ENCODE measurements around the gene KRTAP3-2. TPM values are rescaled to one million over a fixed set of nuclear protein-coding genes. Genes with fewer than 3 reads are reported as not detected.

The KRTAP3-2 gene
- total RNA-seq, 1 experiment from 2014 or later: not detected

DNA sequence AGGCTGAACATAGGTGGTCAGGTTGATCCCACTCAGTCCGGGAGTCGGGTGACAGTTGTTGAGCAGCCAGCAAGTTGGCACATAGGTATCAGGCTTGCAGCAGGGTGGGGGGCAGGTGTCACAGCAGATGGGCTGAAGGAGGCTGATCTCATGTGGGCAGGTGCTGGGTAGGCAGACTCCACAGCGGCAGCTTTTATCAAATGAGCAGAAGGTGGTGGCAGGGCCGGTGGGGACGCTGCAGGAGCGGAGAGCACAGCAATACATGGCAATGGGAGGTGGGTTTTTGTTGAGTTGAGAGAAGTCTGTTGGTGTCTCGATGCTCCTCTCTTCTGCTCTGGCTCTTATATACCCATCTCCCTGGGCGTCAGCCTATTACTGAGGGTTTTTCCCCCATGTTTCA lies 9.1 kb upstream of the KRTAP3-2 start, which contains the start of gene KRTAP3-1:
KRTAP3-1 (minus strand) TSS at position 318 of the 400 bp plus-strand sequence; CDS start at position 264, 54 bp downstream.
- no peaks in the 10 kb centered on the region for H3K27me3 Mint-ChIP-seq (ENCODE audit: insufficient read depth, unreplicated experiment)
- H3K36me3 Mint-ChIP-seq (ENCODE audit: insufficient read depth, unreplicated experiment): no peaks in the 10 kb centered on the region
- no peak within 1 kb of the TSS for H3K27ac Mint-ChIP-seq (ENCODE audit: low read depth, unreplicated experiment)
- no peaks in the 10 kb centered on the region for H3K9me3 Mint-ChIP-seq (ENCODE audit: unreplicated experiment)
- TF ChIP-seq, protein P1, sequence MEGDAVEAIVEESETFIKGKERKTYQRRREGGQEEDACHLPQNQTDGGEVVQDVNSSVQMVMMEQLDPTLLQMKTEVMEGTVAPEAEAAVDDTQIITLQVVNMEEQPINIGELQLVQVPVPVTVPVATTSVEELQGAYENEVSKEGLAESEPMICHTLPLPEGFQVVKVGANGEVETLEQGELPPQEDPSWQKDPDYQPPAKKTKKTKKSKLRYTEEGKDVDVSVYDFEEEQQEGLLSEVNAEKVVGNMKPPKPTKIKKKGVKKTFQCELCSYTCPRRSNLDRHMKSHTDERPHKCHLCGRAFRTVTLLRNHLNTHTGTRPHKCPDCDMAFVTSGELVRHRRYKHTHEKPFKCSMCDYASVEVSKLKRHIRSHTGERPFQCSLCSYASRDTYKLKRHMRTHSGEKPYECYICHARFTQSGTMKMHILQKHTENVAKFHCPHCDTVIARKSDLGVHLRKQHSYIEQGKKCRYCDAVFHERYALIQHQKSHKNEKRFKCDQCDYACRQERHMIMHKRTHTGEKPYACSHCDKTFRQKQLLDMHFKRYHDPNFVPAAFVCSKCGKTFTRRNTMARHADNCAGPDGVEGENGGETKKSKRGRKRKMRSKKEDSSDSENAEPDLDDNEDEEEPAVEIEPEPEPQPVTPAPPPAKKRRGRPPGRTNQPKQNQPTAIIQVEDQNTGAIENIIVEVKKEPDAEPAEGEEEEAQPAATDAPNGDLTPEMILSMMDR (IDR thresholded peaks at IDR 0.05; ENCODE audit: unreplicated experiment): no peak
- no peak for DNase-seq (ENCODE audit: unreplicated experiment)
- ChIA-PET POLR2A (interaction anchor here (0.6 kb wide), 1 partner anchor 9 kb away, joined by 3 read pairs; no protein-coding TSS in a partner anchor), CTCF (no interaction called here)
- no TSS peak for BruUV-seq (replicated peaks)
- H3K4me3 Mint-ChIP-seq (ENCODE audit: unreplicated experiment): no peak within 1 kb of the TSS
- peaks cover 4% of the 10 kb centered on the region for H3K4me1 Mint-ChIP-seq (ENCODE audit: insufficient read depth, unreplicated experiment)
- intact Hi-C loops (cut with micrococcal nuclease): no loop called here

DNA sequence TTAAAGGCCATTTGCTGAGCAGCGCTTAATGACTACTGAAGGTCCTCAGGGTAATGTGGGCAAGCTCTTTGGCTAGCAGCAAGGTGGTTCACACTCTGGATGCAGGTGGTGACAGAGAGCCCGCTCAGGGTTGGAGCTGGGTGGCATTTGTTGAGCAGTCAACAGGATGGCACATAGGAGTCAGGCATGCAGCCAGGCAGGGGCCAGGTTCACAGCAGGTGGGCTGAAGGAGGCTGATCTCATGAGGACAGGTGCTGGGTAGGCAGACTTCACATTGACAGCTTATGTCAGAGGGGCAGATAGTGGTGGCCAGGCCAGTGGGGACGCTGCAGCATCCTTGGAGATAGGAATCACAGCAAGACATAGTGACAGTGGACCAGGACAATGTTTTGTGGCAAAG lies 4.7 kb upstream of the KRTAP3-2 start:
- H3K27ac Mint-ChIP-seq (ENCODE audit: low read depth, unreplicated experiment): no peak overlapping the region
- TF ChIP-seq, protein P1 (IDR thresholded peaks at IDR 0.05; ENCODE audit: unreplicated experiment): no peak
- BruUV-seq (replicated peaks): no TSS peak

DNA sequence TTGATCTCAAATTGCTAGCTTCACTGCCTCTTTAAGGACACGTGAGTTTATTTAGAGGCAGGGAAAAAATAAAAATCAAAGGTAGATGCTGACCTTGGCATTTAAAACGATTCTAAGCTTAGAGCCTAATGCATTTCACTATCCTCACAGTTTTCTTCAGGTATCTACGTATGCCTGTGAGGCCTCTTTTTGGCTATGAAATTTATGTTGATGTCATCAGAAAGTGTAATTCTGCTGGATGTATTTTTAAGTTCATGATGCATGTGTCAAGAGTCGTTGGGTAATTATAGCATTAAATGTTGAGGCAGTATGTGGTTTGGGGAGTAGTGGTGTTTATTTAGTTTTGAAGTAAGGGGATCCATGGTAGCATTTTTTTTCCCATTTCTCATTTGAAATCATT lies 4.2 kb upstream of the KRTAP3-2 start:
- ChIA-PET POLR2A (no interaction called here), CTCF (no interaction called here)
- Mint-ChIP-seq H3K27me3 (ENCODE audit: insufficient read depth, unreplicated experiment) (no peaks in the 10 kb centered on the region), H3K9me3 (ENCODE audit: unreplicated experiment) (no peaks in the 10 kb centered on the region), H3K27ac (ENCODE audit: low read depth, unreplicated experiment) (no peak overlapping the region), H3K4me3 (ENCODE audit: unreplicated experiment) (no peak overlapping the region), H3K4me1 (ENCODE audit: insufficient read depth, unreplicated experiment) (peaks cover 18% of the 10 kb centered on the region), H3K36me3 (ENCODE audit: insufficient read depth, unreplicated experiment) (no peaks in the 10 kb centered on the region)
- no peak for DNase-seq (ENCODE audit: unreplicated experiment)
- BruUV-seq (replicated peaks): no TSS peak
- intact Hi-C loops (cut with micrococcal nuclease): no loop called here
- TF ChIP-seq, protein P1 (IDR thresholded peaks at IDR 0.05; ENCODE audit: unreplicated experiment): no peak

More for the DNA sequence above, 4.7 kb upstream of the KRTAP3-2 start:
- H3K4me1 Mint-ChIP-seq (ENCODE audit: insufficient read depth, unreplicated experiment): peaks cover 18% of the 10 kb centered on the region
- ChIA-PET CTCF (no interaction called here), POLR2A (interaction anchor here (0.6 kb wide), 1 partner anchor 685 kb away, joined by 3 read pairs; no protein-coding TSS in a partner anchor)
- H3K4me3 Mint-ChIP-seq (ENCODE audit: unreplicated experiment): no peak overlapping the region
- H3K27me3 Mint-ChIP-seq (ENCODE audit: insufficient read depth, unreplicated experiment): no peaks in the 10 kb centered on the region
- no peaks in the 10 kb centered on the region for H3K9me3 Mint-ChIP-seq (ENCODE audit: unreplicated experiment)
- H3K36me3 Mint-ChIP-seq (ENCODE audit: insufficient read depth, unreplicated experiment): no peaks in the 10 kb centered on the region
- intact Hi-C loops (cut with micrococcal nuclease): no loop called here
- no peak for DNase-seq (ENCODE audit: unreplicated experiment)

DNA sequence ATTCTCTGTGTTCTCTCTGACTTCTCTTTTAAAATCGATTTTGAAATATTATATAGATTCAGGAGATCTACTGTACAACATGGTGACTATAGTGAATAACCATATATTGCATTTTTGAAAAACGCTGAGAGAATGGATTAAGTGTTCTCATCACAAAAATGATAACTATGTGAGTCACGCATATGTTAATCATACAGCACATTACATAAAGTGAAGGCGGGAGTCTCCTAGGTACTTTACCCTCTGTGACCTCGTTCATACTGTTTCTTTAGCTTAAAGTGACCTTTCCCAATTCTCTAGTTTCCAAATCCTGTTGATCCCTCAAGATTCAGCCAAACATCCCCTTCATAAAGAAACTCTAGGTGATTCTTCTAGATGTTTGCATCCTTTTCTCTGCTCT lies 3.1 kb upstream of the KRTAP3-2 start:
- CTCF ChIA-PET: no interaction called here
- Mint-ChIP-seq H3K4me1 (ENCODE audit: insufficient read depth, unreplicated experiment) (peaks cover 18% of the 10 kb centered on the region), H3K9me3 (ENCODE audit: unreplicated experiment) (no peaks in the 10 kb centered on the region), H3K27me3 (ENCODE audit: insufficient read depth, unreplicated experiment) (no peaks in the 10 kb centered on the region), H3K36me3 (ENCODE audit: insufficient read depth, unreplicated experiment) (no peaks in the 10 kb centered on the region), H3K4me3 (ENCODE audit: unreplicated experiment) (no peak overlapping the region), H3K27ac (ENCODE audit: low read depth, unreplicated experiment) (no peak overlapping the region)
- BruUV-seq (replicated peaks): no TSS peak
- intact Hi-C loops (cut with micrococcal nuclease): no loop called here
- peak; percentile 50 for DNase-seq (ENCODE audit: unreplicated experiment)
- POLR2A ChIA-PET: no interaction called here
- TF ChIP-seq, protein P1 (IDR thresholded peaks at IDR 0.05; ENCODE audit: unreplicated experiment): no peak

Data from MCF 10A (cell line).